ENCODE results near the gene PBX1.

DNA sequence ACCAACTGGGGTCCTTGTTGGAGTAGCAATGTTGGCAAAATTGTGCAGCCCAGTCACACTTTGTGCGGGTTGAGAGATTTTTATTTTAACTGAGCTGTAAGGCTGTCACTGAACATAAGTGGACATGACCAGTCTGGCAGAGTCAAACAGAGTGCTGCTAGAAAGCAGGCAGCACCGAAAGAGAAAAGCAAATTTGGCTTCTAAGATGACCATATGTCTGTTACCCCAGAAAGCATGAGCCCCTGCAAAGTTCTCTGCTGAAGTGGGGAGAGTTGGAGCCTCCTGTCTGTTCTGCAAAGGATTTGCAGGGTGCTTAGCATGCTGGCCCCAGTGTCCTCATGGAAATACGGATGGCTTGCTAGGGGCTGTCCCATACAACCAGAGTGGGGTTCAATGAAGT, 220.4 kb downstream of the PBX1 start:
- TF ChIP-seq POLR2AphosphoS5 (IDR thresholded peaks at IDR 0.05), result no peak
- TF ChIP-seq, protein P1, sequence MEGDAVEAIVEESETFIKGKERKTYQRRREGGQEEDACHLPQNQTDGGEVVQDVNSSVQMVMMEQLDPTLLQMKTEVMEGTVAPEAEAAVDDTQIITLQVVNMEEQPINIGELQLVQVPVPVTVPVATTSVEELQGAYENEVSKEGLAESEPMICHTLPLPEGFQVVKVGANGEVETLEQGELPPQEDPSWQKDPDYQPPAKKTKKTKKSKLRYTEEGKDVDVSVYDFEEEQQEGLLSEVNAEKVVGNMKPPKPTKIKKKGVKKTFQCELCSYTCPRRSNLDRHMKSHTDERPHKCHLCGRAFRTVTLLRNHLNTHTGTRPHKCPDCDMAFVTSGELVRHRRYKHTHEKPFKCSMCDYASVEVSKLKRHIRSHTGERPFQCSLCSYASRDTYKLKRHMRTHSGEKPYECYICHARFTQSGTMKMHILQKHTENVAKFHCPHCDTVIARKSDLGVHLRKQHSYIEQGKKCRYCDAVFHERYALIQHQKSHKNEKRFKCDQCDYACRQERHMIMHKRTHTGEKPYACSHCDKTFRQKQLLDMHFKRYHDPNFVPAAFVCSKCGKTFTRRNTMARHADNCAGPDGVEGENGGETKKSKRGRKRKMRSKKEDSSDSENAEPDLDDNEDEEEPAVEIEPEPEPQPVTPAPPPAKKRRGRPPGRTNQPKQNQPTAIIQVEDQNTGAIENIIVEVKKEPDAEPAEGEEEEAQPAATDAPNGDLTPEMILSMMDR (IDR thresholded peaks at IDR 0.05), result no peak

Measured in breast epithelium (tissue), 3 donors.